ENCODE results near the gene UCN2. TPM values are rescaled to one million over a fixed set of nuclear protein-coding genes. Genes with fewer than 3 reads are reported as not detected.
A peak's percentile ranks its signal among the peaks of the same experiment; 100 is the strongest.

UCN2 gene
- polyA plus RNA-seq, 2 donors, result 2.3 to 7.2 TPM

DNA sequence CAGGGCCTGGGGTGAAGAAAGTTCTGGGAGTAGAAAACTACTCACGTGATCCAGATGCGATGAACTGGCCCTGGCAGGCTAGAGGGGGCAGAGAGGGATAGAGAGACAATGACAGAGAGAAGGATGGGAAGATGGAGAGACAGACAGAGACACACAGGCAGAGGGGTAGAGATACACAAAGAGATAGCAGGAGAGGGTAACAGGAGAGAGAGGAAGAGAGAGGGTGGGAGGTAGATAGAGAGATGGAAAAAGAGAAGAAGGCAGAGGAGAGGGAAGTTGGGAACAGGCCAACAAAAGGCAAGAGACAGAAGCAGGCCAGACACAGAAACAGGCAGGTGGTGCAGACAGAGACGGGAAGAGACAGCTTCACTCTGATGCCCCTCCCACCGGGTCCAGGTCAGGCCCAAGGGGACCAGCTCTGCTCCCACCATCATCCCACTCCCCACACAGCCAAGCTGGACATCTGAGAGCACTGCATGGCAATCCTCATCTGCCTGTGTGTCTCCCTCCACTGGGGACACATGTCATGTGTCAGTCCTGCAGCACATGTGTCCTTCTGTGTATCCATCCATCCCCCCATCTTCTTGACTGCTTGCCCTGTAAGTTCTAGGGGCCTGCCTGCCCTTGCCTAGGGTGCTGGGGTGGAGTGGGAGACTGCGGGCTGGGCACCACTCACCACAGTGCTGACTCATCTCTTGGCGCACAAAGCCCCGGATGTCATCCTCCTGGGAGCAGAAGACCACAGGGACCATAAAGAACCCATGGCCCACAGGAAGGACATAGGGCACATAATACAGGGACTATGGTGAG lies 2.2 kb upstream of the UCN2 start:
- Histone ChIP-seq H3K4me3 (ENCODE audit: low read depth in 1 of 2, low read length in 2 of 2) (no peak overlapping the region), H3K9me3 (ENCODE audit: control insufficient read depth in 2 of 2, insufficient read depth in 1 of 2, low read depth in 1 of 2, low read length in 1 of 2) (no peaks in the 10 kb centered on the region), H3K36me3 (ENCODE audit: control insufficient read depth in 2 of 2, insufficient read depth in 2 of 2, low read length in 1 of 2) (peaks cover 0 to 3% of the 10 kb centered on the region in 2 donors), H3K27ac (ENCODE audit: low read depth in 2 of 2, low read length in 1 of 2) (no peak overlapping the region), H3K27me3 (ENCODE audit: control insufficient read depth in 1 of 2, insufficient read depth in 2 of 2, low read length in 2 of 2) (no peaks in the 10 kb centered on the region), H3K4me1 (ENCODE audit: control insufficient read depth in 2 of 2, insufficient read depth in 2 of 2, low read length in 1 of 2) (peaks cover 0 to 2% of the 10 kb centered on the region in 2 donors)
- WGBS, 2 donors, result 36 to 60% methylated on average over 6 to 7 of the region's 7 CpGs

DNA sequence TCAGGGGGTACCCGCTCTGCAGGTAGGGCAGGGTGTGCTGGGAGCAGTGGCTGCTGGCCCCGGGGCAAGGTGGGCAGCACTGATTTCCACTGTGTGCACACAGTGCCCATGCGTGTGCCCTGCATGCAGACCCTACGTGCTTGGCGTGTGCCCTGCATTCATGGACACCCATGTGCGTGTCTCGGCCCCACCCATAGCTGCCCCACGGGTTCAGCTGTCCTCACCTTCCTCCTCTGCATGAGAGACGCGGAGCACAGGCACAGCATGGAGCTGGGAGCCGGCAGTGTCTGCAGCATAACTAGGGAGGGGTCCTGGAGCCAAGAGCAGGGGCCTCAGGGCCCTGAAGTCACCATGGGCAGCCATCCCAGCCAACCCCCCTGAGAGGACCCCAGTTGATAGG lies 1.6 kb upstream of the UCN2 start:
- 78 to 83% methylated on average over 11 of the region's 11 CpGs for WGBS, 2 donors
- H3K9me3 ChIP-seq (ENCODE audit: control insufficient read depth in 2 of 2, insufficient read depth in 1 of 2, low read depth in 1 of 2, low read length in 1 of 2), result no peaks in the 10 kb centered on the region
- no peaks in the 10 kb centered on the region for H3K27me3 ChIP-seq (ENCODE audit: control insufficient read depth in 1 of 2, insufficient read depth in 2 of 2, low read length in 2 of 2)
- peaks cover 0 to 2% of the 10 kb centered on the region in 2 donors for H3K4me1 ChIP-seq (ENCODE audit: control insufficient read depth in 2 of 2, insufficient read depth in 2 of 2, low read length in 1 of 2)
- peaks cover 0 to 3% of the 10 kb centered on the region in 2 donors for H3K36me3 ChIP-seq (ENCODE audit: control insufficient read depth in 2 of 2, insufficient read depth in 2 of 2, low read length in 1 of 2)
- no peak overlapping the region for H3K4me3 ChIP-seq (ENCODE audit: low read depth in 1 of 2, low read length in 2 of 2)
- H3K27ac ChIP-seq (ENCODE audit: low read depth in 2 of 2, low read length in 1 of 2), result no peak overlapping the region

DNA sequence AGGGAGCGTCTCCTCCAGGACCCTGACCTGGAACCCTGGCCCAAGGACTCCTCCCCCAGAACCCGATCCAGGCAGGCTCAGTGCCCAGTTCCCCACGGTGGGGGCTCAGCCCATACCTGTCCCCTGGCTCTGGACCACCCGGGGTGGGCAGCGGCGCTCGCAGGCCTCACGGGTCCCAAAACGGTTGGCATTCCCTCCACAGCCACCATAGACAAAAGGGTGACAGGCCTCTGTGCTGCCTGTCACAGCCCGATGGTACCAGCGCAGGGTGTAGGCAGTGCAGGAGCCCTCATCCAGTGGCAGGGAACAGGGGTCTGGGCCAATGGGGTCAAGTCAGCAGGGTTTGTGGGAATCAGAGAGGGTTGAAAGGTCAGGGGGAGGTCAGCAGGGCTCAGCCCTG lies 1.1 kb upstream of the UCN2 start:
- no peak overlapping the region for H3K27ac ChIP-seq (ENCODE audit: low read depth in 2 of 2, low read length in 1 of 2)
- no peaks in the 10 kb centered on the region for H3K9me3 ChIP-seq (ENCODE audit: control insufficient read depth in 2 of 2, insufficient read depth in 1 of 2, low read depth in 1 of 2, low read length in 1 of 2)
- H3K4me3 ChIP-seq (ENCODE audit: low read depth in 1 of 2, low read length in 2 of 2), result no peak overlapping the region
- H3K27me3 ChIP-seq (ENCODE audit: control insufficient read depth in 1 of 2, insufficient read depth in 2 of 2, low read length in 2 of 2), result no peaks in the 10 kb centered on the region
- peaks cover 0 to 2% of the 10 kb centered on the region in 2 donors for H3K4me1 ChIP-seq (ENCODE audit: control insufficient read depth in 2 of 2, insufficient read depth in 2 of 2, low read length in 1 of 2)
- H3K36me3 ChIP-seq (ENCODE audit: control insufficient read depth in 2 of 2, insufficient read depth in 2 of 2, low read length in 1 of 2), result peaks cover 0 to 3% of the 10 kb centered on the region in 2 donors
- WGBS, 2 donors, result 83 to 86% methylated on average over 11 of the region's 11 CpGs

DNA sequence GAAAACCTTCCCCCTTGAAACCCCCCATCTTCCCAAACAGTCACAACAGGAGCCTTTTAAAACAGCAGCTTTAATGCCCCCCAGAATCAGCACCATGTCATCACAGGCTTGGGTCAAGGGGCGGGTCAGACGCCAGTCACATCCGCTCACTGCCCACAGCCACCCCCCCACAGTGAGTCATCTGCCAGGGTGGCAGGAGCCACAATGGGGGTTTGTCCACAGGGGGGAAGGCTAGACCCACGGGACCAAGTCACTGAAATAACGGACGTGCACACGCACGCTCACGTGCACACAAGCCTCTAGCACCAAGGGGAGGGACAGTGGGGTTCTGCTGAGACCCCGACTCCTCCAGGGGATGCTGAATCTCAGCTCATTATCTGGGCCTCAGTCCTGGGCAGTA lies 441 bp upstream of the UCN2 start:
- Histone ChIP-seq H3K9me3 (ENCODE audit: control insufficient read depth in 2 of 2, insufficient read depth in 1 of 2, low read depth in 1 of 2, low read length in 1 of 2) (no peaks in the 10 kb centered on the region), H3K27ac (ENCODE audit: low read depth in 2 of 2, low read length in 1 of 2) (no peak overlapping the region), H3K4me3 (ENCODE audit: low read depth in 1 of 2, low read length in 2 of 2) (no peak overlapping the region), H3K27me3 (ENCODE audit: control insufficient read depth in 1 of 2, insufficient read depth in 2 of 2, low read length in 2 of 2) (no peaks in the 10 kb centered on the region), H3K4me1 (ENCODE audit: control insufficient read depth in 2 of 2, insufficient read depth in 2 of 2, low read length in 1 of 2) (peaks cover 0 to 2% of the 10 kb centered on the region in 2 donors), H3K36me3 (ENCODE audit: control insufficient read depth in 2 of 2, insufficient read depth in 2 of 2, low read length in 1 of 2) (peaks cover 0 to 3% of the 10 kb centered on the region in 2 donors)
- 61 to 74% methylated on average over 10 of the region's 10 CpGs for WGBS, 2 donors

DNA sequence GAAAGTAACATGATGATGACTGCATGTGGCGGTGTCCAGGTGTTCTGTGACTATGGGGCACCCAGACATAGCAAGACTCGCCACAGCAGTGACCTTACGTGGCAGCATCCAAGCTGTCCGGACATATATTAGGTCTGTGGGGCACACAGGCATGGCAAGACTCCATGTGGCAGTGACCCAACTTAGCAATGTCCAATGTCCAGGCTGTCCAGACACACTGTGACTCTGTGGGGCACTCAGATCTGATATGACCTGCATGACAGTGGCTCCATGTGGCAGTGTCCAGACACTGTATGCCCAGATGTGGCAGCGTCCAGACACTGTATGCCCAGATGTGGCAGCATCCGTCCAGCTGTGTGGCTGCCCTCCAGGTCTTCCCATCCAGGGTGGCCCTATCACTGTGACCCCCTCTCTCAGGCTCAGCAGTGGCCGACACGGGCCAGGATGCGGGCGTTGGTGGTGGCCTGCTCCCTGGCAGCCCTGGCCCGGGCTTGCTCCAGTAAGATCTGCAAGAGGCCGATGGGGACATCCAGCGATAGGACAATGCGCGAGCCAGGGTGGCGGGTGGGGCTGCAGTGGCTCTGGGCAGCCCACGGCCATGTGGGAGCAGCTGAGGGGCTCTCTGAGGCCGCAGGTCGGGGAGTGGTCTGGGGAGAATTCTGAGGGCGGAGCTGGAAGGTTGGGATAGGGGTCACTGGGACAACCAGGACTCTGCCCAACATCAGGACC lies 1.1 kb downstream of the UCN2 start:
- peaks cover 0 to 2% of the 10 kb centered on the region in 2 donors for H3K4me1 ChIP-seq (ENCODE audit: control insufficient read depth in 2 of 2, insufficient read depth in 2 of 2, low read length in 1 of 2)
- 84 to 88% methylated on average over 20 of the region's 20 CpGs for WGBS, 2 donors
- H3K9me3 ChIP-seq (ENCODE audit: control insufficient read depth in 2 of 2, insufficient read depth in 1 of 2, low read depth in 1 of 2, low read length in 1 of 2), result no peaks in the 10 kb centered on the region
- no peak overlapping the region for H3K27ac ChIP-seq (ENCODE audit: low read depth in 2 of 2, low read length in 1 of 2)
- no peaks in the 10 kb centered on the region for H3K27me3 ChIP-seq (ENCODE audit: control insufficient read depth in 1 of 2, insufficient read depth in 2 of 2, low read length in 2 of 2)
- no peak overlapping the region for H3K4me3 ChIP-seq (ENCODE audit: low read depth in 1 of 2, low read length in 2 of 2)
- H3K36me3 ChIP-seq (ENCODE audit: control insufficient read depth in 2 of 2, insufficient read depth in 2 of 2, low read length in 1 of 2), result peaks cover 0 to 3% of the 10 kb centered on the region in 2 donors

DNA sequence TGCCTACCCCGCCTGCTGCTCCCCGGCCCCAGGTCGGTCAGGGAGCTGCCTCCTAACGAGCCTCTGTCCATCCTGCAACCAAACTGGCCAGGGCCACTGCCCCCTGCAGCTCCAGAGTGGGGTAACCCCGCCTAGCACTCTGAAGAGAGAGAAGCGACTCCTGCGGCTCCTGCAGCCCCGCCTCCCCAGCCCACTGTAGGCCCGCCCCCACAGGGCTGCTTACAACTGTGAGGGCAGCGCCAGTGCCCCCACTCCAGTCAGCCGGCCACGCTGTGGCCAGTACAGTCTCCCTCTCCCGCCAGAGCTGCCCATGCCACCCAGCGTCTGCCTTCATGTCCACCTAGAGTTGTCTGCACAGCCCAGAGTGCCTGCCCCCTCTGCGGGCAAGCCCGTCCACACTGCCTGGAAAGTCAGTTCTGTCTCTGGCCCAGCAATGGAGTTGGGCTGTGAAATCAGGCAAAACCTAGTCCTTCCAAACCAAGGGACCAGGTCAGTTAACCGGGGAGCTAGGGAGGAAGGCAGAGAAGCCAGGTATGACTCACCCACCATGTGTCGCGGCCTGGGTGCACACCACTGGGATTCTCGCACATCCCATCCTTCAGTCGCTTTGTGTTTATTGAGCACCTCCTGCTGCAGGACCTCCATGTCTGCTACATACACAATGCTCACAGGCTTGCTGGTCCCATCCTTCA lies 2.4 kb downstream of the UCN2 start:
- H3K9me3 ChIP-seq (ENCODE audit: control insufficient read depth in 2 of 2, insufficient read depth in 1 of 2, low read depth in 1 of 2, low read length in 1 of 2), result no peaks in the 10 kb centered on the region
- peak overlapping the region; percentile 8 to 18 for H3K27ac ChIP-seq (ENCODE audit: low read depth in 2 of 2, low read length in 1 of 2)
- H3K4me1 ChIP-seq (ENCODE audit: control insufficient read depth in 2 of 2, insufficient read depth in 2 of 2, low read length in 1 of 2), result peaks cover 0 to 1% of the 10 kb centered on the region in 2 donors
- H3K4me3 ChIP-seq (ENCODE audit: low read depth in 1 of 2, low read length in 2 of 2), result no peak overlapping the region
- H3K36me3 ChIP-seq (ENCODE audit: control insufficient read depth in 2 of 2, insufficient read depth in 2 of 2, low read length in 1 of 2), result peaks cover 0 to 3% of the 10 kb centered on the region in 2 donors
- no peaks in the 10 kb centered on the region for H3K27me3 ChIP-seq (ENCODE audit: control insufficient read depth in 1 of 2, insufficient read depth in 2 of 2, low read length in 2 of 2)
- 49 to 50% methylated on average over 21 of the region's 21 CpGs for WGBS, 2 donors

DNA sequence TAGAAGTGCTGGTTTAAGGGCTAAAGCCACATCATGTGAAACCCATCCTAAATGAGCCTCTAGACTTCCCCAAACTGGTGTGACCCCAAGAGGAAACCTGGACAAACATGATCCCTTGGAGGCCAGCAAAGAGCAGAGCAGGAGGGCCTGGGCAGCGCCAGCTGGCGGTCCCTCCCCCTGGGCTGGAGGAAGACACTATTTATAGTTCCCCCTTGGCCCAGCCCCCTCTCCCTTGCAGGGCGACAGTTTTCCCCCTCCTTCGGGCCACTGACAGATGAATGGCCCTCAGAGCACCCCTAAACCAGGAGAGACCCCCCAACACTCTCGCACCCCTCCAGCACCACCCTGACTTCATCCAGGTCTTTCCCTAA lies 2.9 kb downstream of the UCN2 start:
- Histone ChIP-seq H3K9me3 (ENCODE audit: control insufficient read depth in 2 of 2, insufficient read depth in 1 of 2, low read depth in 1 of 2, low read length in 1 of 2) (no peaks in the 10 kb centered on the region), H3K36me3 (ENCODE audit: control insufficient read depth in 2 of 2, insufficient read depth in 2 of 2, low read length in 1 of 2) (peaks cover 0 to 3% of the 10 kb centered on the region in 2 donors), H3K27me3 (ENCODE audit: control insufficient read depth in 1 of 2, insufficient read depth in 2 of 2, low read length in 2 of 2) (no peaks in the 10 kb centered on the region), H3K4me3 (ENCODE audit: low read depth in 1 of 2, low read length in 2 of 2) (no peak overlapping the region), H3K4me1 (ENCODE audit: control insufficient read depth in 2 of 2, insufficient read depth in 2 of 2, low read length in 1 of 2) (peaks cover 0 to 3% of the 10 kb centered on the region in 2 donors), H3K27ac (ENCODE audit: low read depth in 2 of 2, low read length in 1 of 2) (peak overlapping the region; percentile 8 to 18)
- 33 to 37% methylated on average over 3 to 5 of the region's 5 CpGs for WGBS, 2 donors

DNA sequence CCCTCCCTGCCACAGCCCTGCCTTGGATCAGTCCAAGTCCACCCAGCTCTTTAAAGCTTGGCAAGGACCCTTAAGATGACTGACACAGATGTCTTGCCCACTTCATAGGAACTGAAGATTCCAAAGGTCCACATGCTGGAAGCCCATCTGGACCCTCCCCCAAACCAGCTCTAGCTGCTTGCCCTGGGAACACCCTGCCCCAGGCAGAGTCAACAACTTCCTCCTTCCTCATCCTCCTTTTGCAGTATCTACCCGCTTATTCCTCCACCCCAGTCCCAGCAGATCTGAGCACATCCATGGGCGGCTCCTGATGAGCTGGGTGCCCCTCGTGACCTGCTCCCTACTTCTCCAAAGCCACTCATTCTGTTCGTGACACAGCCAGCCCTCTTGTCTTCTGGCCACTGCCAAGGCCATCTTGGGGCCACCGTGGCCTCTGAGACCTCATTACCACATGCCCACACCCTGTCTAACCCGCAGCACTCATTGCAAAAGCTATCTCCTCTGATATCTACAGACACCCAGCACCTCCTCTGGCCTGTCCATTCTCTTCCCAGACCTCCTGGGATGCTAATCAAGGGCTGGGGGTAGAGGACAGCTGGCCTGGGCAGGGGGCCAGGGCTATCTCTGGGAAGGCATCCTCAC lies 5.0 kb downstream of the UCN2 start:
- H3K36me3 ChIP-seq (ENCODE audit: control insufficient read depth in 2 of 2, insufficient read depth in 2 of 2, low read length in 1 of 2), result peaks cover 0 to 5% of the 10 kb centered on the region in 2 donors
- H3K9me3 ChIP-seq (ENCODE audit: control insufficient read depth in 2 of 2, insufficient read depth in 1 of 2, low read depth in 1 of 2, low read length in 1 of 2), result no peaks in the 10 kb centered on the region
- H3K4me3 ChIP-seq (ENCODE audit: low read depth in 1 of 2, low read length in 2 of 2), result no peak overlapping the region
- H3K27me3 ChIP-seq (ENCODE audit: control insufficient read depth in 1 of 2, insufficient read depth in 2 of 2, low read length in 2 of 2), result no peaks in the 10 kb centered on the region
- H3K27ac ChIP-seq (ENCODE audit: low read depth in 2 of 2, low read length in 1 of 2), result peak overlapping the region in 1 of 2 donors; percentile 39
- H3K4me1 ChIP-seq (ENCODE audit: control insufficient read depth in 2 of 2, insufficient read depth in 2 of 2, low read length in 1 of 2), result peaks cover 0 to 3% of the 10 kb centered on the region in 2 donors
- 59 to 70% methylated on average over 6 of the region's 6 CpGs for WGBS, 2 donors

All from esophagus (tissue), 2 donors.